Stimulated activated CD4-positive, alpha-beta T cell treated with anti-CD3 and anti-CD28 coated beads, TNF-alpha, amount 100 ng/mL, for 48 hours (primary cell): ENCODE measurements around the gene CELSR2.
A peak's percentile ranks its signal among the peaks of the same experiment; 100 is the strongest.
"Not testable (repeated sequence)": the region's sequence is repeated elsewhere in the genome, so short reads cannot be mapped to it uniquely, and the experiment has no call there.

Experiments
- DNase-seq, 3 donors: peaks; one replicate each; pipeline ENCODE4 v3.0.0-alpha.2; 2020; ENCODE audit warnings: low read depth in 3 of 3

The CELSR2 gene

GRCh38 chr1:109248797-109249629 lies at the start of gene CELSR2:
Gene CELSR2 (plus strand): TSS chr1:109249539. CDS start chr1:109250080, 541 bp downstream.
- DNase-seq, result peak in 2 of 3 donors; percentile 33 to 41

- DNase-seq, result no peak
Observed at GRCh38 chr1:109199710-109200109, 49.6 kb upstream of the CELSR2 start.

- DNase-seq, result peak; percentile 60 to 79 (median 78)
Observed at GRCh38 chr1:109201123-109201703, 48.1 kb upstream of the CELSR2 start.

- DNase-seq, result no peak
Observed at GRCh38 chr1:109204484-109204883, 44.9 kb upstream of the CELSR2 start.

- no peak for DNase-seq
Observed at GRCh38 chr1:109206339-109206738, 43.0 kb upstream of the CELSR2 start.

GRCh38 chr1:109207467-109208103 lies 41.8 kb upstream of the CELSR2 start:
- DNase-seq, result no peak

- DNase-seq, result no peak
Observed at GRCh38 chr1:109208394-109208793, 40.9 kb upstream of the CELSR2 start.

- DNase-seq, result no peak
Observed at GRCh38 chr1:109208836-109209463, 40.4 kb upstream of the CELSR2 start.

- DNase-seq, result no peak
Observed at GRCh38 chr1:109210058-109210457, 39.3 kb upstream of the CELSR2 start.

- DNase-seq, result no peak
Observed at GRCh38 chr1:109213345-109213823, 36.0 kb upstream of the CELSR2 start.

GRCh38 chr1:109213824-109214693 lies 35.3 kb upstream of the CELSR2 start, which contains the start of gene SARS1:
Gene SARS1 (plus strand): TSS chr1:109213918. CDS start chr1:109213993, 75 bp downstream.
- peak; percentile 76 to 87 (median 76) for DNase-seq

- peak in 2 of 3 donors; percentile 23 to 28 for DNase-seq
Observed at GRCh38 chr1:109214695-109215623, 34.4 kb upstream of the CELSR2 start.

- DNase-seq, result no peak
Observed at GRCh38 chr1:109216662-109217061, 32.7 kb upstream of the CELSR2 start.

GRCh38 chr1:109218516-109218915 lies 30.8 kb upstream of the CELSR2 start:
- no peak for DNase-seq

GRCh38 chr1:109221201-109221600 lies 28.1 kb upstream of the CELSR2 start:
- not testable (repeated sequence) for DNase-seq

GRCh38 chr1:109225308-109225707 lies 24.0 kb upstream of the CELSR2 start:
- DNase-seq, result no peak

GRCh38 chr1:109225711-109226445 lies 23.5 kb upstream of the CELSR2 start:
- DNase-seq, result no peak

GRCh38 chr1:109228167-109228566 lies 21.2 kb upstream of the CELSR2 start:
- DNase-seq, result no peak

- DNase-seq, result no peak
Observed at GRCh38 chr1:109229531-109230127, 19.7 kb upstream of the CELSR2 start.
